Measurements from ENCODE around the gene CACNA1C. TPM values are rescaled to one million over a fixed set of nuclear protein-coding genes. Genes with fewer than 3 reads are reported as not detected.

The CACNA1C gene
- total RNA-seq, 1 experiment from 2014 or later = 1.1 TPM

DNA sequence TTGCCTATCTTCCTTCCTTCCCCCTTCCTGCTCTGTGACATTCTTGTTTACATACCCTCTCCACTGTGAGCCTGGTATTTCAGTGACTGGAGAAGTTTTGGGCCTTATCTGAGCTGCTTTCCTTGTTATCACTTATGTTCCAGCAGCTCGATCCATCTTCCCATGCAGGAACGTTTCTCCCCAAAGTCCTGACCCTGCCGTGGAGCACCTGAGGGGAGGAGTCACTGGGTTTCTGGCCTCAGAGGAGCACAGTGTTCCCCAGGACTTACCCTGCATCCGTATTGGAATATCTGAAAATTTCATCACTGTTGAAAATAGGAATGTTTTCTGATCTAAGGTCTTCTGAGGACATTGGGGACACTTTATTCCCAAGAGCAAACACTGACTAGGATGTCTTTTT is 141.8 kb downstream of the CACNA1C start:
- Mint-ChIP-seq H3K27me3 (ENCODE audit: low read depth) (no peaks in the 10 kb centered on the region), H3K4me1 (peaks cover 66 to 73% of the 10 kb centered on the region in 2 experiments)
- no peak for TF ChIP-seq CTCF (conservative IDR thresholded peaks at IDR 0.05)

More for the DNA sequence above, 141.8 kb downstream of the CACNA1C start:
- Histone ChIP-seq H3K9me3 (ENCODE audit: control insufficient read depth, low read depth, low read length) (no peaks in the 10 kb centered on the region), H4K91ac (ENCODE audit: insufficient read length, low read depth, low read length) (no peak overlapping the region), H2BK20ac (ENCODE audit: low read depth, low read length, poor library complexity, severe bottlenecking) (no peak overlapping the region), H3K56ac (ENCODE audit: insufficient read length, low read depth, low read length) (no peak overlapping the region), H4K5ac (ENCODE audit: insufficient read length, low read depth, low read length) (no peak overlapping the region), H4K8ac (replicated peaks; ENCODE audit: insufficient read length, low read depth, low read length) (no peak overlapping the region), H3K14ac (ENCODE audit: insufficient read depth, low read length) (no peak overlapping the region), H3K4me1 (ENCODE audit: insufficient read depth, low read length) (peaks cover 21% of the 10 kb centered on the region; the same call in 1 of the 2 replicates), H2AFZ (ENCODE audit: low read length) (no peak overlapping the region), H3K23ac (ENCODE audit: insufficient read length, low read depth, low read length) (no peak overlapping the region), H2BK15ac (ENCODE audit: low read depth, low read length) (no peak overlapping the region), H3K79me2 (ENCODE audit: insufficient read depth, low read length) (no peaks in the 10 kb centered on the region), H2BK120ac (ENCODE audit: low read depth, low read length, poor library complexity, severe bottlenecking) (no peak overlapping the region), H2BK12ac (ENCODE audit: insufficient read length, low read depth, low read length) (no peak overlapping the region), H2BK5ac (ENCODE audit: insufficient read length, low read length) (no peak overlapping the region), H3K18ac (ENCODE audit: insufficient read length, low read depth, low read length) (no peak overlapping the region), H3K4me2 (ENCODE audit: insufficient read depth, insufficient read length, low read length) (no peak overlapping the region), H2AK5ac (ENCODE audit: insufficient read length, low read length) (no peak overlapping the region), H3K27me3 (ENCODE audit: insufficient read depth, low read length) (no peaks in the 10 kb centered on the region), H3K9ac (ENCODE audit: extremely low read depth, insufficient read length, low read length) (no peak overlapping the region), H3K4ac (ENCODE audit: low read depth, low read length) (no peak overlapping the region), H3K27ac (ENCODE audit: insufficient read length, low read depth, low read length) (no peak overlapping the region), H3K79me1 (ENCODE audit: insufficient read depth, low read depth, low read length, poor library complexity, severe bottlenecking) (no peaks in the 10 kb centered on the region), H3K23me2 (ENCODE audit: insufficient read length, low read depth, low read length, poor library complexity, severe bottlenecking) (no peaks in the 10 kb centered on the region), H4K20me1 (ENCODE audit: control insufficient read depth, insufficient read depth, insufficient read length) (no peaks in the 10 kb centered on the region), H3T11ph (ENCODE audit: low read length) (no peak overlapping the region)
- WGBS (ENCODE audit: extremely low coverage, insufficient read length, low lambda C conversion rate) = no CpG with 5 or more reads among the region's 4 CpGs
- Mint-ChIP-seq H3K36me3 (ENCODE audit: insufficient read depth in 1 of 3, low read depth in 3 of 3) (no peaks in the 10 kb centered on the region), H3K27ac (no peak overlapping the region; a peak in 2 of 7 replicates), H3K4me3 (no peak overlapping the region), H3K9me3 (no peaks in the 10 kb centered on the region; a peak in 2 of 5 replicates)
- no peak for DNase-seq

Measured in H9 (cell line).